GM18520 (cell line): ENCODE measurements around the gene EMP2.
"Not testable (repeated sequence)": the region's sequence is repeated elsewhere in the genome, so short reads cannot be mapped to it uniquely, and the experiment has no call there.

Experiments used
- ATAC-seq: cut with Tn5 transposase; IDR thresholded peaks from one replicate; pipeline ENCODE4 v1.9.1; 2021; ENCODE audit not compliant: unreplicated experiment

Gene EMP2

GRCh38 chr16:10579965-10580882 lies at the start of gene EMP2:
Gene EMP2, minus strand, starts transcription at chr16:10580598. Its CDS starts 32,981 bp downstream, at chr16:10547617.
- no peak for ATAC-seq

- no peak for ATAC-seq
Measured at GRCh38 chr16:10629592-10629963, 49.2 kb upstream of the EMP2 start.

GRCh38 chr16:10625595-10626357 lies 45.4 kb upstream of the EMP2 start:
- ATAC-seq: no peak

- ATAC-seq: no peak
Measured at GRCh38 chr16:10624527-10624926, 44.1 kb upstream of the EMP2 start.

- ATAC-seq: no peak
Measured at GRCh38 chr16:10623059-10623458, 42.7 kb upstream of the EMP2 start.

GRCh38 chr16:10622036-10622921 lies 41.9 kb upstream of the EMP2 start:
- no peak for ATAC-seq

GRCh38 chr16:10621216-10621949 lies 41.0 kb upstream of the EMP2 start:
- ATAC-seq: not testable (repeated sequence)

- no peak for ATAC-seq
Measured at GRCh38 chr16:10620120-10620519, 39.7 kb upstream of the EMP2 start.

GRCh38 chr16:10619271-10619849 lies 39.0 kb upstream of the EMP2 start:
- no peak for ATAC-seq

- no peak for ATAC-seq
Measured at GRCh38 chr16:10618710-10619209, 38.4 kb upstream of the EMP2 start.

- ATAC-seq: no peak
Measured at GRCh38 chr16:10617662-10618420, 37.4 kb upstream of the EMP2 start.

- ATAC-seq: no peak
Measured at GRCh38 chr16:10616756-10617640, 36.6 kb upstream of the EMP2 start.

- ATAC-seq: no peak
Measured at GRCh38 chr16:10616419-10616755, 36.0 kb upstream of the EMP2 start.

GRCh38 chr16:10614685-10615084 lies 34.3 kb upstream of the EMP2 start:
- no peak for ATAC-seq

- no peak for ATAC-seq
Measured at GRCh38 chr16:10613785-10614485, 33.5 kb upstream of the EMP2 start.

GRCh38 chr16:10612649-10613179 lies 32.3 kb upstream of the EMP2 start:
- no peak for ATAC-seq

- no peak for ATAC-seq
Measured at GRCh38 chr16:10611825-10612342, 31.5 kb upstream of the EMP2 start.
